Measurements from ENCODE around the gene FLYWCH2. TPM values are rescaled to one million over a fixed set of nuclear protein-coding genes. Genes with fewer than 3 reads are reported as not detected.

The FLYWCH2 gene
- total RNA-seq, 4 donors from 2014 or later = 18.9 to 47.9 (median 39.5) TPM

DNA sequence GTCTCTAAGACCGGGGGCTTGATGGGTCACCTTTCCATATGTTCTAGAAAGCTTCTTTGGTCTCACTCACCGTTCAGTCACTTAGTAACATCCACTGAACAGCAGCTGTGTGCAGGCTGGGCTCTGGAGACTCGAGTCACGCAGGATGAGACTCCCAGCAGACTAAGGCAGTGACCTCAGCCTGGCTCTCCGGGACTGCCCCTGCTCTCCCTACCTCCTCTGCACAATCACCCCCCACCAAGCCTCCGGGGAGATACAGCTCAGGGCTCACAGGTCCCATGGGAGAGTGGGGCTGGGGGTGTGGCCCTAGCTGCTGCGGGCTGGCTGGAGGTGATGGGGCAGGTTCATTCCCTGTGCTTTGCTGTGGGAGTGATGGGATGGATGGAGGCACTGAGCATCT lies 14.1 kb downstream of the FLYWCH2 start:
- H3K4me1 ChIP-seq = no peaks in the 10 kb centered on the region
- no peaks in the 10 kb centered on the region for H3K27me3 ChIP-seq
- H3K4me3 ChIP-seq = no peak overlapping the region
- intact Hi-C loops (cut with DNase I) = no loop called here
- H3K27ac ChIP-seq = no peak overlapping the region
- no CpG with 5 or more reads among the region's 7 CpGs for WGBS, 2 donors
- peaks cover 0 to 51% (median 6%) of the 10 kb centered on the region in 3 donors for H3K36me3 ChIP-seq
- no peaks in the 10 kb centered on the region for H3K9me3 ChIP-seq
- no peak for DNase-seq
- TF ChIP-seq POLR2A (IDR thresholded peaks at IDR 0.05) = no peak
- TF ChIP-seq, protein P1, sequence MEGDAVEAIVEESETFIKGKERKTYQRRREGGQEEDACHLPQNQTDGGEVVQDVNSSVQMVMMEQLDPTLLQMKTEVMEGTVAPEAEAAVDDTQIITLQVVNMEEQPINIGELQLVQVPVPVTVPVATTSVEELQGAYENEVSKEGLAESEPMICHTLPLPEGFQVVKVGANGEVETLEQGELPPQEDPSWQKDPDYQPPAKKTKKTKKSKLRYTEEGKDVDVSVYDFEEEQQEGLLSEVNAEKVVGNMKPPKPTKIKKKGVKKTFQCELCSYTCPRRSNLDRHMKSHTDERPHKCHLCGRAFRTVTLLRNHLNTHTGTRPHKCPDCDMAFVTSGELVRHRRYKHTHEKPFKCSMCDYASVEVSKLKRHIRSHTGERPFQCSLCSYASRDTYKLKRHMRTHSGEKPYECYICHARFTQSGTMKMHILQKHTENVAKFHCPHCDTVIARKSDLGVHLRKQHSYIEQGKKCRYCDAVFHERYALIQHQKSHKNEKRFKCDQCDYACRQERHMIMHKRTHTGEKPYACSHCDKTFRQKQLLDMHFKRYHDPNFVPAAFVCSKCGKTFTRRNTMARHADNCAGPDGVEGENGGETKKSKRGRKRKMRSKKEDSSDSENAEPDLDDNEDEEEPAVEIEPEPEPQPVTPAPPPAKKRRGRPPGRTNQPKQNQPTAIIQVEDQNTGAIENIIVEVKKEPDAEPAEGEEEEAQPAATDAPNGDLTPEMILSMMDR (IDR thresholded peaks at IDR 0.05) = no peak

DNA sequence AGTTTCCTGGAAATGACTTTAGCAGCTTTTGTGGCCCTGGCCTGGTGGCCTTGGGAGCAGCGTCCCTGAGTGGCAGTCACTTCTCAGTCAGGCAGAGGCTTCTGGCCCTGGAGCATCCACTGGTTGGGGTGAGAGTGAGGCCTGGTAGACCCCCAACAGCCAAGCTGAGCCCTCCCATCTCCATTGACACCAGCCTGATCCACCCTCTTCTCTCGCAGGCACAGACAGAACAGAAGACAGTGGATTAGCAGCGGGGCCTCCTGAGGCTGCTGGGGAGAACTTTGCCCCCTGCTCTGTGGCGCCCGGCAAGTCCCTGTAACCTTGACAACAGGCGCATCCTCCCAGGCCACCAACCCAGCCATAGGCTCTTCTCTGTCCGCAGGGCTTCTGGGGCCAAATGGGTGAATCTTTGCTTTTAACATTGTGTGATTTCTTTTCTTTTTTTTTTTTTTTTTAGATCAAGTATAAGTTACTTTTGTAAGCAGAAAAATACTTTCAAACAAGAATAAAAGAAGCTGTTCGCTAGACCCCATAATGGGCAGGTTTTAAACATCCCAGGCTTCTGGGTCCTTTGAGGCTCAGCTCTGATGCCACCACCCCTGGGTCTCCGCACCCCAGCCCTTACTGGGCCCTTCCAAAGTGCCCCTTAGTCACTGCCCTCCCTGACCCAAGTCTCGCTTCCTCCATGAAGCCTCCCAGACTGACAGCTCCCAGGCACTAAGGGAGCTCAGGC lies 16.0 kb downstream of the FLYWCH2 start:
- Histone ChIP-seq H3K27ac (no peak overlapping the region), H3K9me3 (no peaks in the 10 kb centered on the region), H3K4me1 (peaks cover 5 to 7% (median 5%) of the 10 kb centered on the region in 3 donors), H3K27me3 (no peaks in the 10 kb centered on the region), H3K36me3 (peaks cover 0 to 51% (median 6%) of the 10 kb centered on the region in 3 donors), H3K4me3 (no peak overlapping the region)
- DNase-seq = no peak
- 80 to 94% methylated on average over 6 to 8 of the region's 10 CpGs for WGBS, 2 donors
- intact Hi-C loops (cut with DNase I) = no loop called here
- TF ChIP-seq, protein P1 (IDR thresholded peaks at IDR 0.05) = no peak
- no peak for TF ChIP-seq POLR2A (IDR thresholded peaks at IDR 0.05)

DNA sequence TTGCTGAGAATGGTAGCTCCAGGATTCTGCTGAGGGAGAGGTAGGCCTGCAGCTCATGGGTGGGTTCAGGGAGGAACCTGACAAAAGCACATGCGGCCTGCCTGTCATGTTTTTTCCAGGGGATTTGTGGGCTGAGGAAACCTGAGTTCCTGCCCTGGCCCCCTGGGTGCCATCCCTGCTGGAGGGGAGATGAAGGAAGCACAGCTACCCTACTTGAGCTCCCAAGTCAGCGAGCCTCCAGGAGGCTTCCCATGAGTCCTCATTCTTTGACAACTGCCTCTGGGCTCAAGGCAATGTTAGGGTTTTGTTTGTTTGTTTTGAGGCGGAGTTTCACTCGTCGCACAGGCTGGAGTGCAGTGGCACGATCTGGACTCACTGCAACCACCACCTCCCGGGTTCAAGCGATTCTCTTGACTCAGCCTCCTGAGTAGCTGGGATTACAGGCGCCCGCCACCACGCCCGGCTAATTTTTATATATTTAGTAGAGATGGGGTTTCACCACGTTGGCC lies 16.6 kb downstream of the FLYWCH2 start:
- intact Hi-C loops (cut with DNase I) = no loop called here
- H3K36me3 ChIP-seq = peaks cover 0 to 51% (median 6%) of the 10 kb centered on the region in 3 donors
- H3K9me3 ChIP-seq = no peaks in the 10 kb centered on the region
- H3K27ac ChIP-seq = no peak overlapping the region
- H3K27me3 ChIP-seq = no peaks in the 10 kb centered on the region
- WGBS, 2 donors = 79 to 89% methylated on average over 12 of the region's 13 CpGs
- no peak overlapping the region for H3K4me3 ChIP-seq
- TF ChIP-seq POLR2A (IDR thresholded peaks at IDR 0.05) = no peak
- TF ChIP-seq, protein P1 (IDR thresholded peaks at IDR 0.05) = no peak
- no peak for DNase-seq
- peaks cover 5 to 8% (median 6%) of the 10 kb centered on the region in 3 donors for H3K4me1 ChIP-seq

DNA sequence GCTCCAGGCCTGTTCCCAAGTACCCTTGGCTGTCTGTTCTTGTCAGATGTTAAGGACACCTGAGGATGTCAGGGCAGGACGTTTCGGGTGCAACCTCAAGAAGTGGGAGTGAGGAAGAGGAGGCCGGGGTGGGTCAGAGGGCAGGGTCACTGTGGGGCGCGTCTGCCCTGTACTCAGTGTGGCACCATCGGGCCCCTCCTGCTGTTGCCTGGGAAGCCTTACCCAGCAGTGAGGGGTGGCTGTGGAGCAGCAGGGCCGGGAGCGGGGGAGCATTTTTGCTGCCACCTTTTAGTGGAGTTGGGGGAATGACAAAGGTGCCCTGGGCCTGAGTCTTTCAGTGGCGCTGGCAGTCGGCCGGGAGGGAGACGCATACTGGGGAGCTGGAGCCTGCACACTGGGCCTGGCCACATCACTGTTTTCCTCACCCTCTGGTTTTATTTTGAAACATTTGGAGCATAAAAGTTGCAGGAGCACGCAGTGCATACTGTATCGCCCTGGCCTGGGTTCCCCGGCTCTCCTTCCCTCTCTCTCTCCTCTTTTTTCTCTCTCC lies 17.6 kb downstream of the FLYWCH2 start:
- intact Hi-C loops (cut with DNase I) = no loop called here
- TF ChIP-seq, protein P1 (IDR thresholded peaks at IDR 0.05) = no peak
- TF ChIP-seq POLR2A (IDR thresholded peaks at IDR 0.05) = no peak
- WGBS, 2 donors = 88 to 94% methylated on average over 5 to 13 of the region's 15 CpGs
- H3K27ac ChIP-seq = no peak overlapping the region
- H3K27me3 ChIP-seq = no peaks in the 10 kb centered on the region
- H3K9me3 ChIP-seq = no peaks in the 10 kb centered on the region
- no peak overlapping the region for H3K4me3 ChIP-seq
- H3K4me1 ChIP-seq = peaks cover 5 to 13% (median 6%) of the 10 kb centered on the region in 3 donors
- H3K36me3 ChIP-seq = peaks cover 0 to 51% (median 6%) of the 10 kb centered on the region in 3 donors
- DNase-seq = no peak
